ENCODE measurements around the gene GPR15. TPM values are rescaled to one million over a fixed set of nuclear protein-coding genes. Genes with fewer than 3 reads are reported as not detected.

The GPR15 gene
- total RNA-seq, 1 experiment from 2014 or later, result not detected

DNA sequence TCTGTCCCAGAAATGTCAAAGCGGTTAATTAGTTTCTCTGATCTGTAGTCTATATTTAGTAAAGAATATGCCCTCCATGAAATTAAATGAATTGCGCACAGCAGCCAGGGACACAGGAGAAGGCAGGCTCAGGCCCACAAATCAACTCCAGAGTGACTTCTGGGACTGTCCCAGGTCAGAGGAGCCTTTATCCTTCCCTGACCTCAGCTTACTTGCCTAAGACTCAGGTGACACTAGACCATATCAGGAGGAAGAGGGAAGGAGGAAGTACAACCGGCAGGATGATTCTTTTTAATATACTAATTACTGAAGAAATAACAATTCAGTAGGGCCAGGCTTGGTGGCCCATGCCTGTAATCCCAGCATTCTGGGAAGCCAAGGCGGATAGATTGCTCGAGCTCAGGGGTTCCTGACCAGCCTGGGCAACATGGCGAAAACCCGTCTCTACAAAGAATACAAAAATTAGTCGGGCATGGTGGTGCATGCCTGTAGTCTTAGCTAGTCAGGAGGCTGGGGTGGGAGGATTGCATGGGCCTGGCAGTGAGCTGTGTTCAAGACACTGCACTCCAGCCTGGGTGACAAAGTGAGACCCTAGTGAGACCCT, 1.8 kb upstream of the GPR15 start:
- TF ChIP-seq, protein P1, sequence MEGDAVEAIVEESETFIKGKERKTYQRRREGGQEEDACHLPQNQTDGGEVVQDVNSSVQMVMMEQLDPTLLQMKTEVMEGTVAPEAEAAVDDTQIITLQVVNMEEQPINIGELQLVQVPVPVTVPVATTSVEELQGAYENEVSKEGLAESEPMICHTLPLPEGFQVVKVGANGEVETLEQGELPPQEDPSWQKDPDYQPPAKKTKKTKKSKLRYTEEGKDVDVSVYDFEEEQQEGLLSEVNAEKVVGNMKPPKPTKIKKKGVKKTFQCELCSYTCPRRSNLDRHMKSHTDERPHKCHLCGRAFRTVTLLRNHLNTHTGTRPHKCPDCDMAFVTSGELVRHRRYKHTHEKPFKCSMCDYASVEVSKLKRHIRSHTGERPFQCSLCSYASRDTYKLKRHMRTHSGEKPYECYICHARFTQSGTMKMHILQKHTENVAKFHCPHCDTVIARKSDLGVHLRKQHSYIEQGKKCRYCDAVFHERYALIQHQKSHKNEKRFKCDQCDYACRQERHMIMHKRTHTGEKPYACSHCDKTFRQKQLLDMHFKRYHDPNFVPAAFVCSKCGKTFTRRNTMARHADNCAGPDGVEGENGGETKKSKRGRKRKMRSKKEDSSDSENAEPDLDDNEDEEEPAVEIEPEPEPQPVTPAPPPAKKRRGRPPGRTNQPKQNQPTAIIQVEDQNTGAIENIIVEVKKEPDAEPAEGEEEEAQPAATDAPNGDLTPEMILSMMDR (IDR thresholded peaks at IDR 0.05; ENCODE audit: unreplicated experiment), result no peak
- intact Hi-C loops (cut with micrococcal nuclease), result no loop called here
- Mint-ChIP-seq H3K9me3 (ENCODE audit: unreplicated experiment) (no peaks in the 10 kb centered on the region), H3K27ac (ENCODE audit: low read depth, unreplicated experiment) (no peak overlapping the region), H3K36me3 (ENCODE audit: insufficient read depth, unreplicated experiment) (no peaks in the 10 kb centered on the region), H3K4me1 (ENCODE audit: insufficient read depth, unreplicated experiment) (no peaks in the 10 kb centered on the region), H3K27me3 (ENCODE audit: insufficient read depth, unreplicated experiment) (no peaks in the 10 kb centered on the region), H3K4me3 (ENCODE audit: unreplicated experiment) (no peak overlapping the region)
- no peak for DNase-seq (ENCODE audit: unreplicated experiment)
- ChIA-PET POLR2A (no interaction called here), CTCF (interaction anchor here (0.6 to 1.1 kb wide), 3 partner anchors 60 to 490 kb away, joined by 3 read pairs; no protein-coding TSS in a partner anchor)
- BruUV-seq (replicated peaks), result no TSS peak

DNA sequence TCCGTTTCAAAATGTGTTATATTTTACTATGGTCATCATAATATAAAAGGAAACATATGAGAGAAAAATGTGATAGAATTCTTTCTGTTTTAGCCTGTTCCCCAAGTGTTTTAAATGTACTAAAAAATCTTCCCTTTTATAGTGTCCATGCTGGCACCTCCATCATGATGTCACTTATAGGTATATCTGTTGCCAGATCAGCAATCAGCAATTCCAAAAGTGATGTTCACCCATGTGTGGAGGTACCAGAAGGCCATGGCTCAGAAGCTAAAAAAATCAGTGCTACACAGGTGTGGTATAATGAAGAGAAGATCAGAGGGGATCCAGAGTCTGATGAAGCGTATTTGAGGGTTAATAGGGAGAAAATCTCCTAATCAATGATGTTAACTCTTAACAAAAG, 1.1 kb upstream of the GPR15 start:
- DNase-seq (ENCODE audit: unreplicated experiment), result no peak
- Mint-ChIP-seq H3K9me3 (ENCODE audit: unreplicated experiment) (no peaks in the 10 kb centered on the region), H3K27ac (ENCODE audit: low read depth, unreplicated experiment) (no peak overlapping the region), H3K36me3 (ENCODE audit: insufficient read depth, unreplicated experiment) (no peaks in the 10 kb centered on the region), H3K4me3 (ENCODE audit: unreplicated experiment) (no peak overlapping the region), H3K27me3 (ENCODE audit: insufficient read depth, unreplicated experiment) (no peaks in the 10 kb centered on the region), H3K4me1 (ENCODE audit: insufficient read depth, unreplicated experiment) (no peaks in the 10 kb centered on the region)
- ChIA-PET POLR2A (no interaction called here), CTCF (interaction anchor here (0.6 to 1.1 kb wide), 2 partner anchors 60 to 491 kb away, joined by 3 read pairs; no protein-coding TSS in a partner anchor)
- TF ChIP-seq, protein P1 (IDR thresholded peaks at IDR 0.05; ENCODE audit: unreplicated experiment), result no peak
- intact Hi-C loops (cut with micrococcal nuclease), result no loop called here
- BruUV-seq (replicated peaks), result no TSS peak

DNA sequence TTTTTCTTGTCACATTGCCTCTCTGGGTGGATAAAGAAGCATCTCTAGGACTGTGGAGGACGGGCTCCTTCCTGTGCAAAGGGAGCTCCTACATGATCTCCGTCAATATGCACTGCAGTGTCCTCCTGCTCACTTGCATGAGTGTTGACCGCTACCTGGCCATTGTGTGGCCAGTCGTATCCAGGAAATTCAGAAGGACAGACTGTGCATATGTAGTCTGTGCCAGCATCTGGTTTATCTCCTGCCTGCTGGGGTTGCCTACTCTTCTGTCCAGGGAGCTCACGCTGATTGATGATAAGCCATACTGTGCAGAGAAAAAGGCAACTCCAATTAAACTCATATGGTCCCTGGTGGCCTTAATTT, 478 bp downstream of the GPR15 start:
- intact Hi-C loops (cut with micrococcal nuclease), result no loop called here
- no TSS peak for BruUV-seq (replicated peaks)
- H3K36me3 Mint-ChIP-seq (ENCODE audit: insufficient read depth, unreplicated experiment), result no peaks in the 10 kb centered on the region
- no peak overlapping the region for H3K27ac Mint-ChIP-seq (ENCODE audit: low read depth, unreplicated experiment)
- no peaks in the 10 kb centered on the region for H3K27me3 Mint-ChIP-seq (ENCODE audit: insufficient read depth, unreplicated experiment)
- ChIA-PET CTCF (no interaction called here), POLR2A (interaction anchor here (1.8 kb wide), 1 partner anchor 10 kb away, joined by 9 read pairs; the partner anchor contains the start of gene CLDND1)
- no peak for DNase-seq (ENCODE audit: unreplicated experiment)
- TF ChIP-seq, protein P1 (IDR thresholded peaks at IDR 0.05; ENCODE audit: unreplicated experiment), result no peak
- no peaks in the 10 kb centered on the region for H3K4me1 Mint-ChIP-seq (ENCODE audit: insufficient read depth, unreplicated experiment)
- H3K4me3 Mint-ChIP-seq (ENCODE audit: unreplicated experiment), result no peak overlapping the region
- H3K9me3 Mint-ChIP-seq (ENCODE audit: unreplicated experiment), result no peaks in the 10 kb centered on the region

DNA sequence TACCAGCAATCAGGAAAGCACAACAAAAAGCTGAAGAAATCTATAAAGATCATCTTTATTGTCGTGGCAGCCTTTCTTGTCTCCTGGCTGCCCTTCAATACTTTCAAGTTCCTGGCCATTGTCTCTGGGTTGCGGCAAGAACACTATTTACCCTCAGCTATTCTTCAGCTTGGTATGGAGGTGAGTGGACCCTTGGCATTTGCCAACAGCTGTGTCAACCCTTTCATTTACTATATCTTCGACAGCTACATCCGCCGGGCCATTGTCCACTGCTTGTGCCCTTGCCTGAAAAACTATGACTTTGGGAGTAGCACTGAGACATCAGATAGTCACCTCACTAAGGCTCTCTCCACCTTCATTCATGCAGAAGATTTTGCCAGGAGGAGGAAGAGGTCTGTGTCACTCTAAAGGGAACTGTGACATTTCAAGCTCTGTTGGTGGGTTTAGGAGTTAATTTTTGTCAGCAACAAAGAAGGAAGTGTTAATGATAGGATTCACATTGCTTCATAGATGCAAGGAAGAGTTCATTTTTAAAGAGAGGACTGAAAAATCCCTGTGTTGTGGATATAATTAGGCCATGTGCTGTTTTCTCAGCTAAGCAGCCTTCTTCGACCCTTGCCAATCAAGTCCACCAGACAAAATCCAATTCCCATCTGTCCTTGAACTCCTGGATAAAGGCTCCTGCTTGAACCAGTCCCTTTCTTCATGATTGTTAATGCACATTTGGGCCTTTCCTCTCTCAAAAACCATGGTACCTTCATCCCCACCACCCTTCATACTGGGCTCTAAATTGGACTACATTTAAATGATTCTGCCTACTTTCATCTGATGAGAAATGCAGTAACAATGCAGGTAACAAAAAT, 1.2 kb downstream of the GPR15 start:
- intact Hi-C loops (cut with micrococcal nuclease), result no loop called here
- no peaks in the 10 kb centered on the region for H3K9me3 Mint-ChIP-seq (ENCODE audit: unreplicated experiment)
- H3K36me3 Mint-ChIP-seq (ENCODE audit: insufficient read depth, unreplicated experiment), result no peaks in the 10 kb centered on the region
- ChIA-PET CTCF (interaction anchor here (0.6 to 1.5 kb wide), 4 partner anchors 27 to 568 kb away, joined by 3 to 4 read pairs (median 3); no protein-coding TSS in a partner anchor), POLR2A (interaction anchor here (1.8 kb wide), 1 partner anchor 11 kb away, joined by 9 read pairs; the partner anchor contains the start of gene CLDND1)
- no peak overlapping the region for H3K4me3 Mint-ChIP-seq (ENCODE audit: unreplicated experiment)
- no TSS peak for BruUV-seq (replicated peaks)
- no peaks in the 10 kb centered on the region for H3K4me1 Mint-ChIP-seq (ENCODE audit: insufficient read depth, unreplicated experiment)
- no peak for DNase-seq (ENCODE audit: unreplicated experiment)
- H3K27me3 Mint-ChIP-seq (ENCODE audit: insufficient read depth, unreplicated experiment), result no peaks in the 10 kb centered on the region
- no peak overlapping the region for H3K27ac Mint-ChIP-seq (ENCODE audit: low read depth, unreplicated experiment)
- TF ChIP-seq, protein P1 (IDR thresholded peaks at IDR 0.05; ENCODE audit: unreplicated experiment), result no peak

All from MCF 10A (cell line).